COLO668 (cell line): ENCODE data around the gene LYPD4.
A peak's percentile ranks its signal among the peaks of the same experiment; 100 is the strongest.
"Not testable (repeated sequence)": the region's sequence is repeated elsewhere in the genome, so short reads cannot be mapped to it uniquely, and the experiment has no call there.

Experiments
- DNase-seq: peaks from one replicate; lab custom pipeline; 2025; ENCODE audit not compliant: unreplicated experiment; lab: John Stamatoyannopoulos, UW

LYPD4 gene

DNA sequence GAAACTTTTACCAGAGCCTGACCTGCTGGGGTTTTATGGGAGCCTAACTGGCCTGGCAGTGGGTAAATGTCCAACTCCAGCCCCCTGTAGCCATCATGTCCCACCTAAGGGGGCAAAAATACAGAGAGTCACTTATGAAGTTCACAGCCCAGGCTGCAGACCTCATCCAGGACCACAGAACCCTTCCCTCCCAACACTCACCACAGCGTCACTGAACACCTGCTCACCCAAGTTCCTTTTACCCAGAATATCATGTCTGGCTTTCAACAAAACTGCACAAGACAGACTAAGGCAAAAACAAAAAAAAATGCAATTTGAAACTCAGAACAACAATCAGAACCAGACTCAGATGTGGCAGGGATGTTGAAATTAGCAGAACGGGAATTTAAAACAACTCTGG is 41.7 kb downstream of the LYPD4 start:
- no peak for DNase-seq

DNA sequence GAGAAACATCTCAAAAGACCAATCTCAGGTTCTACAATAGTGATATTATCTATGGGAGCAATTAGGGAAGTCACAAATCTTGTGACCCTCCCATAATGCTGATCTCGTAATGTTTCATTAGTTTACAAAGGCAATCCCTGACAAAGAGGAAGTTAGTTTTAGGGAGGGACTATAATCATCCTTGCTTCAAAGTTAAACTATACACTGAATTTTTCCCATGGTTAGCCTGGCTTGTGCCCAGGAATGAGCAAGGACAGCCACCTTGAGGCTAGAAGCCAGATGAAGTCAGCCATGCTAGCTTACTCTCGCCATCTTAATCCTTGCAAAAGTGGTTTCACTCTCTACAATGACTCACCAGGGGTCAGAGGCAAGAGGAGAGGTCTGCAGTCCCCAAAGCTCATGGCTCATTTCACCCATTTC is 42.7 kb downstream of the LYPD4 start:
- DNase-seq: no peak

DNA sequence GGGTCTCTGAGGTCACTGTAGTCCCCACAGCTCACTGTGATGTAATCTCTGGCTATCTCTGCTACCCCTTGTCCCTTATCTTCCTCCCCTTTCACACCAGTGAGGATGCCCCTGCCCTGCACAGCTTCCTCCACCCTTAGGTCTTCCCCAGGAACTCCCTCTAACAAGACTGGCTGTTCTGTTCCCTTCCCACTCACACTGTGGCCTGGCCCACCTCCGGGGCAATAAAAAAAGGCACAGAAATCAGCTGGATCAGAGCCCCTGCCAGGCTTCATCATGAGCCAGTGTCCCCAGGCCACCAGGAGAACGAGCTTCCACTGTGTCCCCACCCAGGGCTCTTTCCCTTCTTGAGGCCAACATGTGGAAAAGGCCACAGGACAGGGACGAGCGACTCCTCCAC is 43.5 kb downstream of the LYPD4 start:
- DNase-seq: no peak

GRCh38 chr19:41799444-41800000 is 45.0 kb downstream of the LYPD4 start:
- DNase-seq: peak; percentile 67

DNA sequence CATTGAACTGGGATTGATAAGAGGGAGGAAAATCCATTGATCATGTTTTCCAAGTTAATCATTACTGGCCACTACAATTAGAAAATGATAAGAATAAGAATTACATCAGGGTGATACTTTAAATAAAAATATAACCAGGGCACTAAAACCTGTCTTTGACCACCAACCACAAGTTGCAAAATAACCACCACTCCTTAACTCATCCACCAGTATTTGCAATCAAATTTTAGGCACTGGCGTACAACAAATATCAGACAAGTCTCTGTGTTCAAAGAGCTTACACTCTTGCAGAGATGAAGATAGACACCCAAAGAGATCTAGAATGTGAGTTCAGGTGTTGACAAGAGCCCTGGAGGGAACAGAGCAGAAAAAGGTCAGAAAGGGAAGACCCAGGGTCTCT is 47.6 kb downstream of the LYPD4 start:
- no peak for DNase-seq

GRCh38 chr19:41796362-41796761 is 48.1 kb downstream of the LYPD4 start, which contains the start of gene CEACAM3:
TSS of gene CEACAM3 (plus strand) at chr19:41796587. CDS start at chr19:41796678, 91 bp downstream.
- DNase-seq: no peak

- peak; percentile 60 for DNase-seq
These were observed 49.4 kb downstream of the LYPD4 start for GRCh38 chr19:41795031-41795461.

- DNase-seq: no peak
These were observed 51.1 kb downstream of the LYPD4 start for GRCh38 chr19:41793414-41793727.

DNA sequence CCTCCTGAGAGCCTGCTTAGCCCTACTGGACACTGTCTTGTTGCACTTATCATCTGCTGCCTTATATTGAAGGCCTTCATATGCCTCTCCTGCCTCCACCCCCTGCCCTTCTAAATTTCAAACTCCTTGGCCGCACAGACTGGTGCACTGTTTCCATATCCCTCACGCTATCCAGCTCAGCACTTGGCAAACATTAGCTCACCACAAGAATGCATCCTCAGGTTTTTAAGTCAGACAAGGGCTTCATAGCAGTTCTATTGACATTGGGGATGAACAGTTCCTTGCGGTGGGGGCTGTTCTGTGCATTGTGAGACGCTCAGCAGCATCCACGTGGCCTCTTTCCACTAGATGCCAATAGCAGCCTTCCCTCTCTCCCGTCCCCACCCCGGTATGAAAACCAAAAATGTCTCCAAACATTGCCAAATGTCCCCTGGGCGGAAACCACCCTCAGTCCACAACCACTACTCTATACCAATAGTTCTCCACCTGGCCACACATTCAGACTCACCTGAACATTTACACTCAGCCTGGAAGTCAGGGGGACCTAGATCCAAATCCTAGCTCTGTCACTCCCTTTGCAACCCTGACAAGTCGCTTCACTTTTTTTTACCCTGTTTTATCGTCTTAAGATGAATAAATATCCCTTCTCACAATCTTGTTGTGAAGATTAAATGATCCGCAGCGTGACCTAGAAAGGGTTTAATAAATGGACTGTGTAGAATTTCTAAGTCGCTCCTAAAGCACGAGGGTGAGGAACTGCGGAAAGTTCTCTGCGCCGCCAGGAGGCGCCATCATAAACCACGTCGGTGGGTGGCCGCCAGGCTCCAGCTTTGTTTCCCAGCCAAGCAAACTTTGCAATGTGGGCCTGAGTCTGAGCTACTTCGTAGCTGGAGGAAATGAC is 51.7 kb downstream of the LYPD4 start:
- no peak for DNase-seq

DNA sequence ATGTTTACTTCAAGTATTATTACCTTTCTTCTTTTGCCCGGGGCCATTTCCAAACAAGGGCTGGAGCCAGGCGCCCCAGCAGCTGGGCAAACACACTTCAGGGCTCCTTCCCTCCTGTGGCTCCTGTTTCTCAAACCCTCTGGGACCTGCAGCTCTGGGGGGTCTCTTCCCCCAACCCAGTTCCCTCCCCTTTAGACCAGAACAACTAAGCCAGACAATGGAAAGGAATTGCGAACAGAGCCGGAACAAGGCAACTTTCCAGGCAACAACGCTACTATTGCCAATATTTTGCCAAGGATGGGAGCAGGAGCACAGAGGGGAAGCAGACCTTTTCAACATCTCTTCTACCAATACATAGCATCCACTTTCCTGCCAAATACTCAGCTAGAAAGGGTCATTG is 55.4 kb downstream of the LYPD4 start:
- DNase-seq: not testable (repeated sequence)

- DNase-seq: not testable (repeated sequence)
These were observed 56.0 kb downstream of the LYPD4 start for GRCh38 chr19:41788518-41788917.
